Ascending aorta (tissue), 2 donors: ENCODE data around the gene HECW1. TPM values are rescaled to one million over a fixed set of nuclear protein-coding genes. Genes with fewer than 3 reads are reported as not detected.

ENCODE experiments used
- DNase-seq, 2 donors: peaks; one replicate each; pipeline ENCODE4 v3.0.0-alpha.2; 2019; ENCODE audit warnings: low spot score in 2 of 2
- H3K27ac ChIP-seq, 2 donors: fragments of 200-600 bp; sonication (generic); one replicate each; pipeline ENCODE4 v1.5.1; 2016 to 2017; ENCODE audit warnings: mild to moderate bottlenecking in 1 of 2
- H3K27me3 ChIP-seq: fragments of 200-600 bp; sonication (generic); one replicate; pipeline ENCODE4 v1.5.1; 2017
- H3K36me3 ChIP-seq, 2 donors: fragments of 200-600 bp; sonication (generic); one replicate each; pipeline ENCODE4 v1.5.1; 2016
- H3K4me1 ChIP-seq, 2 donors: fragments of 200-600 bp; sonication (generic); one replicate each; pipeline ENCODE4 v1.5.1; 2016 to 2017; ENCODE audit warnings: mild to moderate bottlenecking in 1 of 2
- H3K4me3 ChIP-seq, 2 donors: fragments of 200-600 bp; sonication (generic); one replicate each; pipeline ENCODE4 v1.5.1; 2016 to 2017; ENCODE audit warnings: mild to moderate bottlenecking in 1 of 2
- H3K9me3 ChIP-seq, 2 donors: fragments of 200-600 bp; sonication (generic); one replicate each; pipeline ENCODE4 v1.5.1; 2016
- intact Hi-C: fragments of 100-400 bp; cut with DNase I; formaldehyde crosslinking; loops from one replicate; pipeline ENCODE4 v1.15.1; 2023
- total RNA-seq: library from RNA; depleted of rRNA; stranded (reverse); fragments of >200 nt; gene quantifications from one replicate; pipeline ENCODE4 v1.1.0, GENCODE V29; 2016
- TF ChIP-seq, protein P1 (sequence below), 3 experiments: fragments of 200-600 bp in 2 of 3; fragments of 450-650 bp in 1 of 3; sonication (generic) in 2 of 3; IDR thresholded peaks; one replicate each; pipeline ENCODE4 v1.5.1; 2016 to 2019; ENCODE audit warnings: antibody characterized with exemption in 3 of 3, mild to moderate bottlenecking in 1 of 3, moderate library complexity in 1 of 3

Gene HECW1
- total RNA-seq, 1 donor from 2014 or later = not detected

DNA sequence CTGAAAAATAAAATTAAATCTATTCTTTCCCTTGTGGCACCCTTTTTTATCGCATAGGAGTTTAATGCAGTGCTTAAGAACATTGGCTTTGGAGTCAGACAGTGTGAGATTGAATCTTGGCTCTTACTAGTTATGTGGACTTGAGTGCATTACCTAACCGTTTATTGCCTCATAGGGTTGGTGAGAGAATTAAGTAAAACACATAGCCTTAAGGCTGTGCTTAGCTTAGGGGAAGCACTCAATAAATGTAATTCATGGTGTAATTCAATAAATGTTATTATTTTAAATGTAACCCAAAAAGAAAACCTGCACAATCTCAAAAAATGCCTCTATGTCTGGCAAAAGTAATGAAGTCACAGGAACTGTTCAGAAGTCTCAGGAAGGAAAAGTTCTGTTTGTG, 473.1 kb downstream of the HECW1 start:
- intact Hi-C loops = loop anchor here (10.0 kb wide), 1 partner anchor 651 kb away; the partner anchor contains the start of genes MRPL32 and PSMA2
- no peak for DNase-seq
- no peaks in the 10 kb centered on the region for H3K36me3 ChIP-seq
- no peaks in the 10 kb centered on the region for H3K9me3 ChIP-seq
- no peaks in the 10 kb centered on the region for H3K27me3 ChIP-seq
- TF ChIP-seq, protein P1, sequence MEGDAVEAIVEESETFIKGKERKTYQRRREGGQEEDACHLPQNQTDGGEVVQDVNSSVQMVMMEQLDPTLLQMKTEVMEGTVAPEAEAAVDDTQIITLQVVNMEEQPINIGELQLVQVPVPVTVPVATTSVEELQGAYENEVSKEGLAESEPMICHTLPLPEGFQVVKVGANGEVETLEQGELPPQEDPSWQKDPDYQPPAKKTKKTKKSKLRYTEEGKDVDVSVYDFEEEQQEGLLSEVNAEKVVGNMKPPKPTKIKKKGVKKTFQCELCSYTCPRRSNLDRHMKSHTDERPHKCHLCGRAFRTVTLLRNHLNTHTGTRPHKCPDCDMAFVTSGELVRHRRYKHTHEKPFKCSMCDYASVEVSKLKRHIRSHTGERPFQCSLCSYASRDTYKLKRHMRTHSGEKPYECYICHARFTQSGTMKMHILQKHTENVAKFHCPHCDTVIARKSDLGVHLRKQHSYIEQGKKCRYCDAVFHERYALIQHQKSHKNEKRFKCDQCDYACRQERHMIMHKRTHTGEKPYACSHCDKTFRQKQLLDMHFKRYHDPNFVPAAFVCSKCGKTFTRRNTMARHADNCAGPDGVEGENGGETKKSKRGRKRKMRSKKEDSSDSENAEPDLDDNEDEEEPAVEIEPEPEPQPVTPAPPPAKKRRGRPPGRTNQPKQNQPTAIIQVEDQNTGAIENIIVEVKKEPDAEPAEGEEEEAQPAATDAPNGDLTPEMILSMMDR (IDR thresholded peaks at IDR 0.05) = no peak
- peaks cover 0 to 25% of the 10 kb centered on the region in 2 donors for H3K4me1 ChIP-seq
- H3K4me3 ChIP-seq = peak overlapping the region; percentile 83 to 89
- peak overlapping the region; percentile 92 to 98 for H3K27ac ChIP-seq

DNA sequence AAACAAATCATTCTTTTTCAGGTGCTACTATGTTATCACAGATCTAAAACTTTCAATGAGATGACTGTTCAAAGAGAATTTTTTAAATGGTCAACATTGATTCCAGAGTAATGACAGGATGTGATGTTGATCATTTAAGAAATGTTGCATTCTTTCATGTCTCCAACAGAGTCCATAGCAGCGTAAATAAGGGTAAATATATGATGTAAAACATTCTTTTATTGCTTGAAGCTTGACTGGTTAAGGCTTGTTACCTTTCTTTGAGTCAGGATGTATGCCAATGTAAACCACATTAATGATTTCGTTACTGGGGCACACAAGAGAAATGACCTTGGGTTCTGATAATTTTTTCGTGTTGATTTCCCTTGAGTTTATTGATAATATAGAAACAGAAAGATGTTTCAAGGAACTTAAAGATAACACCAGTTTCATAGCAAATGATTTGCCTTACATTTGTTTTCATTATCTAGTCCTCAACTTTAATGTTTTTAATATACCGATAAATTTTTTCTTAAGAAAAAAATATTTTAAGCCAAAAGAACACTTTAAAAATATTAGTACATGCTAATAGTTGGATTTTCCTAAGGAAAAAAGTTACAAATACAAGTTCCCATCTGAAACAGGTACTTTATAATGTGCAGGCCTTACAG, 473.9 kb downstream of the HECW1 start:
- H3K27ac ChIP-seq = peak overlapping the region; percentile 92 to 98
- TF ChIP-seq, protein P1 (IDR thresholded peaks at IDR 0.05) = no peak
- intact Hi-C loops = loop anchor here (10.0 kb wide), 1 partner anchor 652 kb away; the partner anchor contains the start of genes MRPL32 and PSMA2
- no peaks in the 10 kb centered on the region for H3K36me3 ChIP-seq
- H3K4me3 ChIP-seq = peak overlapping the region in 1 of 2 donors; percentile 89
- DNase-seq = no peak
- no peaks in the 10 kb centered on the region for H3K27me3 ChIP-seq
- H3K4me1 ChIP-seq = peaks cover 0 to 33% of the 10 kb centered on the region in 2 donors
- H3K9me3 ChIP-seq = no peaks in the 10 kb centered on the region

DNA sequence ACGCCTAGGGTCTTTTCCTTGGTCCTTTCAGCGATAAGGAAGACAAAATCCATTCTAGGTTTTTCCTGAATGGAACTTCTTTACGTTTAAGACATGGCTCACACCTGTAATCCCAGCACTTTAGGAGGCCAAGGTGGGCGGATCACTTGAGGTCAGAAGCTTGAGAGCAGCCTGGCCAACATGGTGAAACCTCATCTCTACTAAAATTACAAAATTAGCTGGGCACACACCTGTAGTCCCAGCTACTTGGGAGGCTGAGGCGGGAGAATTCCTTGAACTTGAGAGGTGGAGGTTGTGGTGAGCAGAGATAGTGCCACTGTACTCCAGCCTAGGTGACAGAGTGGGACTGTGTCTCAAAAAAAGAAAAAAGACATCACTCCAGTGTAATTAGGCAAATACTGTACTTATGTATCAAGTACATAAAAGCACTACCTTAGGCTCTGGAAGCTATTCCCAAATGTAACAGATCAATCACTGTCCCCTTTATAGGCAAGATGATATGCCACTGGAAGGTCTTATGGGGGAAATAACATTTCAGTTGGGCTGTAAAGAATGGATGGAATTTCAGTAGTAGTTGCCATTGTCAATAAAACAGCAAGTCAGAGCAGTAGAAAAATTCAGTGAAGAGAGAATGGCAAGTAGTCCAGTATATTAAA, 476.2 kb downstream of the HECW1 start:
- TF ChIP-seq, protein P1 (IDR thresholded peaks at IDR 0.05) = no peak
- Histone ChIP-seq H3K27ac (peak overlapping the region in 1 of 2 donors; percentile 20), H3K27me3 (no peaks in the 10 kb centered on the region), H3K4me3 (no peak overlapping the region), H3K9me3 (no peaks in the 10 kb centered on the region), H3K4me1 (peaks cover 0 to 39% of the 10 kb centered on the region in 2 donors), H3K36me3 (no peaks in the 10 kb centered on the region)
- intact Hi-C loops = loop anchor here (10.0 kb wide), 1 partner anchor 654 kb away; the partner anchor contains the start of genes MRPL32 and PSMA2
- no peak for DNase-seq

DNA sequence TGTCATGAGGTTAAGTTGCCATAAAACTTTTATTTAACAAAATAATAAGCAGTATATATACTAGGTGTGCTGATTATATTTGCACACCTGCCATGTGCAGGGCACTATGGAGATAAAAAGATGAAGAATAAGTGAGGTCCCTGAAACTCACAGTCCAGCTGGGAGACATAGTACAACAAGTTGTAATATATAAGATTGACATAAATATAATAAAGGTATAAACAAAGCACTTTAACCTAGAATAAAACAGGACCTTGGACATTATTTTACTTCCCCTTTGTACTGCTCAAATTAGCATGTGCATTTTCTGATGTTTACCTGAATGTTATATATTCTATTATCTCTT, 476.7 kb downstream of the HECW1 start:
- Histone ChIP-seq H3K27me3 (no peaks in the 10 kb centered on the region), H3K4me3 (no peak overlapping the region), H3K4me1 (peaks cover 0 to 43% of the 10 kb centered on the region in 2 donors), H3K36me3 (no peaks in the 10 kb centered on the region), H3K9me3 (no peaks in the 10 kb centered on the region), H3K27ac (no peak overlapping the region)
- no peak for DNase-seq
- intact Hi-C loops = loop anchor here (10.0 kb wide), 1 partner anchor 654 kb away; the partner anchor contains the start of genes MRPL32 and PSMA2
- TF ChIP-seq, protein P1 (IDR thresholded peaks at IDR 0.05) = no peak

DNA sequence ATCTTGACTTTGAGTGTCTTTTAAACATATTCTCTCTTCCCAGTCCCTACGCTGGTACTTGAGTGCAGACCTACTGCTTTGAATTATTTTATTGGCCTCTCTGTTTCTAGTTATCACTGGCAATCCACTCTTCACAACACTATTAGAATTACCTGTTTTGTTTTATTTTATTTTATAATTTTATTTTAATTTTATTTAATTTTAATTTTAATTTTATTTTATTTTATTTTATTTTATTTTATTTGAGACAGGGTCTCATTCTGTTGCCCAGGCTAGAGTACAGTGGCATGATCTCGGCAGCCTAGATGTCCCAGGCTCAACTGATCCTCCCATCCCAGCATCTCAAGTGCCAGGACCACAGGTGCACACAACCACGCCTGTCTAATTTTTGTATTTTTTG, 477.3 kb downstream of the HECW1 start:
- peak overlapping the region in 1 of 2 donors; percentile 47 for H3K27ac ChIP-seq
- DNase-seq = no peak
- no peaks in the 10 kb centered on the region for H3K27me3 ChIP-seq
- intact Hi-C loops = loop anchor here (10.0 kb wide), 1 partner anchor 655 kb away; the partner anchor contains the start of genes MRPL32 and PSMA2
- peaks cover 0 to 43% of the 10 kb centered on the region in 2 donors for H3K4me1 ChIP-seq
- no peak overlapping the region for H3K4me3 ChIP-seq
- TF ChIP-seq, protein P1 (IDR thresholded peaks at IDR 0.05) = no peak
- H3K9me3 ChIP-seq = no peaks in the 10 kb centered on the region
- H3K36me3 ChIP-seq = no peaks in the 10 kb centered on the region
